Activated CD4-positive, alpha-beta T cell treated with anti-CD3 and anti-CD28 coated beads, Interleukin-2, amount 50 U/mL, for 1 hour (primary cell): ENCODE measurements around the gene COL27A1.

Experiments used
- DNase-seq: peaks from one replicate; pipeline ENCODE4 v3.0.0-alpha.2; 2020

The COL27A1 gene

DNA sequence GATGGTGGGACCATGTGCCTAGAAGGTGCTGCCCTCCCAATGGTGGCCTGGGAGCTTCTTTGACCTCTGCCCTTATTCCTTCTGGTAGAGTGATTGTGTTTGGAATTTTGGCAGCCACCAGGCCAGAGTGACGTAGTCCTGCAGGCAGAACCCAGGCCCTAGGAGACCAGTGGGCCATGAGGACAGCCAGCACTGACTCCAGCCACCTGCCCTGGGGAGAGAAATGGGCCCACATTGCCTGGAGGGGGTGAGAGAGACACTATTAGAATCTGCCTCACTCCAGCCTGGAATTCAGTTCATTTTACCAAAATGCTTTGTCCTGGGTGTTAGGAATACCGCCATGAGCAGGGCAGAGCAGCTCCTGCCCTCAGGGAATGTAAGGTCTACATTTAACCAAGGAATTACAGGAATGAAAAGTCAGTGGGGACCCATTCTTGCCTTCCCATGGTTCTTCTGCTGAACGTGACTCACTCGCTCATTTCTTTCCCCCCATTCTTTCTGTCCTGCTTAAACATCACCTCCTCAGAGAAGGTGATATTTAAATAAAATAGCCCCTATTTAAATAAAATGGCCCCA lies 5.5 kb upstream of the COL27A1 start:
- no peak for DNase-seq

DNA sequence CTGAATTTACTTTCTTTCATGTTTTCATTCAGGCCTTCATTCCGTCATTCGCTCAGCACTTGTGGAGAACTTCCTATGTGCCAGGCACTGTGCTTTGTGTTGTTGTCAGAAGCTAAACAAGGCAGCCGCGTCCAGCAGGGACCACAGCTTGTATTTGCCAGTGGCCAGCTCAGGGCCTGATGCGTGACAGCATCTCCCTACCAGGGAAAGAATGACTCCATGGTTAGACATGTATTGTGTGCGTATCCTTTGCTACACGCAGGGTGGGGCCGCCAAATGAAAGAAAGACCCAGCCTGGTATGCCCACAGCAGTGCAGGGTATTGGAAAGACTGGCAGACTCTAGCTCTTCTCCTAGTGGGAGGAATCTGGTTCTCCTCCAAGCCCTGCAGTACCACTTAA lies 4.7 kb upstream of the COL27A1 start:
- DNase-seq, result no peak

DNA sequence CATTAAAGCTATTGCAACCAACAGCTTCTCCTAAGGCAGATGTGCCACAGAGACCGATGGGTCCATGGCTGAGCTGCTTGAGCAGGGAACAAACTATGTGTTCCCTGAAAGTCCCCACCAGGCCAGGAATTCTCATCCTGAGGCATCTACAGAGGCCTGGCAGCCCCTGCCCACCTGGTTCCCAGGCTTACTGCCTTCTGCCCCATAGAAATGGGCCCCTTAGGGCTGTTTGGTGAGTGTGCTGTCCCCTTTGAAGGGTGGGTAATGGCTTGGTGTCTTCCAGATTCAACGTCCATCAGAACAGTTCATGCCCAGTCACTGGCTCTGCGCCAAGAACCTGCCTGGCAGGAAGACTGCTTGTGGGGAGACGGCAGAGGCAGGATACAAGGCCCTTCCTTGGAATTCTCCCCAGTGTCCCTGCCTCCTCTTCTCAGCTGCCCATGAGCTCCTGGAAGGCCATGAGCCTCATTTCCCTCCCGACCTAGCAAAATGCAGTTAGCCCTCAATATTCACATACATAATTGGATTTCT lies 3.8 kb upstream of the COL27A1 start:
- no peak for DNase-seq

DNA sequence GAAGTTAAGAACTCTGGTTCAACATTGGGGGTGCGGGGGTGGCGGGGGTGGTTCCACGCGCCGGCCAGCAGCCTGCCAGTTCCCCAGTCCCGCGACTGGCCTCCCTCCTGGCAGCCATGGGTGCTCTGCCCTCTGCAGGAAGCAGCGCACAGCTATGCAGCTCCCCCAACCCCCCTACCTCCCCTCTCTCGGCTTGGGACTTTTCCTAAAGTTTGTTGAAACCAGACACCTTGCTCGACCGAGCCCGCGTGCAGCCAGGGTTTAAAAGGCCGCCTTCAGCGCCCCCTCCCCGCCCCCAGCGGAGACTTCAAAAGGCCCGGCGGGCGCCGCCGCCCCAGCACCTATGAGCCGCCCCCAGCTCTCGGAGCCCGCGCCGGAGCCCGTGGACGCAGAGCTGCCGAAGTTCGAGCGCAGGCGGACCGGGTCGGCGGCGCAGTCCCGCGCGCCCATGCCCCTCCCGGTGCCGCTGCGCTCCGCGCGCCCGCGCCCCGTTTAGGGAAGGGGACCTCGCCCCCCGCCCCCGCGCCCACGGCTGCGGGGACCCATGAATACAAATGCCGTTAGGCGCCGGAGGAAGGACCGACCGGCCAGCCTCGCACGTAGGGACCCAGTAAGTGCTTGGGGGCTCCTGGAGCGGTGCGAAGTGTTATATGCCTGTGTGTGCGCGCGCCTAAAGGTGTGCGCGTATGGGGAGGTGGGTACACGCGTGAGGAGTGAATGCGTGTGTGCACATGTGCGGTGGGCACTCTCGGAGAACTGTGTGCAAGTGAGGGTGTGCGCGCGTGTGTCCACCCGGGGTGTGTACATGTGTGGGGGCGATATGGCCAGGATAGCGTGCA lies 1.4 kb upstream of the COL27A1 start:
- DNase-seq, result no peak

DNA sequence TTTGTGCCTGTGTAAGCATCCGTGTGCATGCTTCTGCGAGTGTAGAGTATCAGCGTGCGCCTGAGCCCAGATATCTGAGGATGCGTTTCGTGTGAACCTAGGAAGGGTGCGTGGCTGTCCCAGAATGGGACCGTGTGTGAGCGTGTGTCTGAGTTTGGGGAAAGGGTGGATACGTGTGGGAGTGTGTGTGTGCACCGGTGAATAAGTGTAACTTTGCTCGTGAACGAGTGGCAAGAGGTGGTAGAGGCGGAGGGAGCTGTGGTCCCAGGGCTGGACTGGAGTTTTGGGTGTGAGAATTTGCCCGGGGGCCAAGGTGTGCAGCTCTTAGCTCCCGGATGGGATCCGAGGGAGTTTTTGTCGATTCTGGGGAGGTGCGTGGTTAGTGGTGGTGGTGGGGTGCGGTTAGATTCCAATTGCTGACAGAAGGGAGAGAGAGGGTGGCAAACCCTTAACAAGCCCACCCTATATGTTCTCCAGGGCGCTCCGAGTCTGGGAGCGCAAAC lies 686 bp upstream of the COL27A1 start:
- DNase-seq, result no peak

DNA sequence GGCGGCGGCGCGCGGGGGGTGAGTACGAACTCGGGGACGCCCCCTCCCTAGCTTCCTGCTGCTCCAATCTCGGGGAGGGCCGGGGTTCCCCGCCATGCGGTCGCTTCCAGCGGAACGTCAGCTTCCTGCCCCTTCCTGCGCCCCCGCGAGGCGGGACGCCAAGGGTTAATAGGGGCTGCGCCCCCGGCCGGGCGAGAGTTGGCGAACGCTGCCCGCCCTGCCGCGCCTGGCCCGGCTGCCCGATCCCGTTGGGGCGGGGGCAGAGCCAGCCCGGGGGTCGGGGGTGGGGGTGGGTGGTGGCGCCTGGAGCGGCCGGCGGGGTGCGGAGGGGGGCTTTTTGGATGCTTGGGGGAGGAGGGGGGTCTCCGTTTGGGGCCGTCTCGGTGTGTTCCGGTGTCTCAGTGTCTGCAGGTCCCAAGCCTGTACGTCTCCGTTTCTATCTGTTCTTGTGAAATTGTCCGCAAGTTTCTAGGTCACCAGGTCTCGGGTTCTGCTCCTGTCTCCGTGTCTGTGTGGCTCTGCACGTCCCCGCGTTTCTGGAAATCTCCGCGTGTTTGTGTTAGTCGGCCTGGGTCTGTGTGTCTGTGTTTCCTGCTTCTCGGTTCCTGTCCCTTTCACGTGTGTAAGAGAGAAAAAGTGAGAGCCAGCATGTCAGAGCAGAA lies 789 bp downstream of the COL27A1 start:
- DNase-seq, result no peak

DNA sequence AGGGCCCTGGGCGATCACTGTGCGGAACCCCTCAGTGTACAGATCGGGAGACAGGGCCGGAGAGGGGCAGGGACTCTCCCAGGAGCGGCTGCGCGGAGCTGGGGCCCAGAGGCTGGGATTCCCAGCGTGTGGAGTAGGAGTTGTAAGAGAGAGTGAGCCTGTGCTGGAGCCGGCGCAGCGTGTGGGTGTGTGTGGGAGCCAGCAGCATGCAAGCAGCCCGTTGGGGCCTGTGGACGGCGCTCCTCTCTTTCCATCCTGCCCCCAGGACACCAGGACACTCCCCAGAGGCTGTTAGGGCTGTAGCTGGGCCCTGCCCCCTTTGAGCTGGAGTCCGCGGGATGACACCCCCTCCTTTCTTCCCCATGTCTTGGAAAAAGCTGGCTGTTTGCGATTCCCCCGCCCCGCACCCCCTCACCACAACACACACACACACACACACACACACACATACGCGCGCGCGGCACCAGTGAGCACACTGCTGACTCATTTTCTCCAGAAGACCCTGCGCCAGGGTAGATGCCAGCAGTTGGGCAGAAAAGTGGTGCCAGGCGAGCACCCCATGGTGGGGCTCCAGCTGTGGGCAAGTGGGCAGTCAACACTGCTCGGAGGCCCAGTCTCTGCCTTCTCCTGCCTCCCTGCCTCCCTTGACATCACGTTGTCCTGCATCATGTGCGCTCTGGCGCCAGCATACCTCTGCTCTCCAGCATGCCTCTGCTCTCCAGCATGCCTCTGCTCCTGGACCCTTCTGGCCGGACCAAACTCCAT lies 1.5 kb downstream of the COL27A1 start:
- DNase-seq, result no peak

DNA sequence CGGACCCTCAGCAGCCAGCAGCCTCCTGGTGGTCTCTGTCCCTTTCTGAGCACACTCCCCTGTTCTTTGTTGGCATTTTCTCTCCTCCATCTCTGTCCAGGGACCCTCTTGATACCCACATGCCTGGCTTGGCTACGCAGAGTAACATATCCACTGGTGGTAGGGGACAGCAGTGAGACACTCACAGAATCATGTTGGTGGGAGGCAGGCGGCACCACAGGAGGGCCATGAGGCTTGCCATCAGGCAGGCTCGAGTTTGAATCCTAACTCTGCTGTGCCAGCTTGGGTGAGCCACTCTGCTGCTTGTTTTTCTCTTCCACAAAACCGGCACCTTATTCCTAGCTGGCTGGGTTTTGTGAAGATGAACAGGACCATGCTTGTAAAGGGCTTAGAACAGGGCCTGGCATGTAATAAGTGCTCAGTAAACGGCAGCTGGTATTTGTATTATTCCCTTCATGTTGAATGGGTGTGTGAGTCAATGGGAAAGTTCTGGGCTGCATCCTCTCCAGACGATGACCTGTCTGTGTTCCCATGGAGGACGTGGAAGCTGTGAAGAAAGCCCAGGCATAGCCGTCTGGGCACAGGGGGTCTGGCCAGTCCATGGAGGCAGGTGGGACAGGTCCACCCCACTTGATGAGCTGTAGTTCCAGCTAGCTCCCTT lies 2.3 kb downstream of the COL27A1 start:
- DNase-seq, result no peak

DNA sequence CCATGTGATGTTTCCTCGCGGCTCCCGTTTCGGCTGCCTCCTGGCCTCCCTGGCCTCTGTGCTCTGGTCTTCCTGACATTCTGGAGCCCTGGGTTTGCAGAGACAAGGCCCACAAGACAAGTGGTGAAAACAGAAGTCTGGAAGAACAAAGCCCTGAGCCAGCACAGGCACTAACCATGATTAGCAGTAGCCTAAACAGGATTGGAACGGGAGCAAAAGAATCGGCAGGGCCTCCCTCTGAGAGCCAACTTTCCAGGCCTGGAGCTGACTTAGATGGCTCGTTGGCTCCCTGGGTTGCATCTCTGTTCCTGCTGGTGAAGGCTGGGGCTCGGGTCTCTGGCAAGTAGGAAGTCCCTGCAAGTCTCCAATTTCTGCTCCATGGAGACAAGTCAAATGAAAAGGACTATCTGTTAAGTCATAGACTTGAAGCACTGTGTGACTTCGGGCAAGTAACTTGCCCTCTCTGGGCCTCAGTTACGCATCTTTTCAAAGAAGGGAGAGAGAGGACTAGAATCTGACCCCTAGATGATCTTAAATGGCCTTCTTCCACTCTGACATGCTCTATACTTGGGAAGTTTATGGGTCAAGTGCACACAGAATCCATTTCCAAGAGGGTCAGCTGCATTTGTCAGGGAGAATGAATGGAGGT lies 3.3 kb downstream of the COL27A1 start:
- no peak for DNase-seq

DNA sequence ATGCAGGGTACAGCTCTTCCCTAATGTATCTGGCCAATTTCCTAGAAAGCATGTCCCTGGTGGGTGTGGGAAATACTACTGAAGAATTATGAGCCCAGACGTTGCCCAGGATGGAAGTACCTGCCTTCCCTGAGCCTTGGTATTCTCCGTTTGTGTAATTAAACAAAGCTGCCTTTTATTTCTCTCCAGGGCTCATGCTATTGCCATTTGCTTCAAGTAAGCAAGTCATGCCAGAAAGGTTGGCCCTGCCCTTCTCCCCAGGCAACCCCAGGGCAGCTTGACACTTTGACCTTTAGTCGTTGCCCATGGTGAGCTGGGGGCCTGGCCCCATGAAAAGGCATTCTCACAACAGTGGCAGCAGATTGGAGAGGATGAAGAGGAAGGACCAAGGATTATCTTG lies 4.4 kb downstream of the COL27A1 start:
- DNase-seq, result no peak

DNA sequence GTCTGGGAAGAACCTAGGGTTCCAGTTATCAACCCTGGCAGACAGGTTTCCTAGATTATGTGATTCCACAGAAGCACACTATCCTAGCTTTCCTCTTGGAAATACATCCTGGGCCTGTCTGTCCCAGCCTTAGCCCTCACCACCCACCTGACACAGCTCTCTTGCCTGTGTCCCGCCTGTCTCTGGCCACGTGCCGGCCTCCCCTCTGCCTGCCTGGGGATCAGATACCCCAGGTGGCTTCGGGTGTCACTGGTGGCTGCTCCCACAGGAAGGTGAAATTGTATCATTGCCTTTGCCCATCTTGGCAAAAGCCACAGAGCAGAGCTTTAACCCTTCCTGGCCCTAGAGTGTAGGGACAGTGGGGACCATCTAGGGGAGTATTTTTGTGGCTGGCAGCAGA lies 6.2 kb downstream of the COL27A1 start:
- DNase-seq, result no peak

DNA sequence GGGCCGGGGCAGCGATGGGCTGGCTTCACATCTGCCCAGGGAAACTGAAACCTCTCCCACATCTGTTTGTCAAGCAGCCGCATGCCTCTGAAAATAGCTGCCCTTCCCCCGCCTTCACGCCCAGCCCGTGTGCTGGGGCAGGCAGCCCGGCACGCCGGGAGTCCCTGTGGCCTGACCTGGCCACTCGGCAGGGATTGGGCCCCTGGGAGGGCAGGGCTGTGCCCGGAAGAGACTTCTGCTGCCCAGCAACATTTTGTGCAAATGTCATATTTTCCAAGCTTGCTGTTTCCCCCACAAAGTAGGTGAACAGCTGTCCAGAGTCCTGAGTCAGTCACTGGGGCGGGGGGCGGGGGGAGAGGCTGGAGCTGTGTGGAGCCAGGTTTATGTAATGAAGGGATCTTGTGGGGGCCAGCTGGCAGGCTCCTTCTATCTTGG lies 8.2 kb downstream of the COL27A1 start:
- DNase-seq, result no peak

DNA sequence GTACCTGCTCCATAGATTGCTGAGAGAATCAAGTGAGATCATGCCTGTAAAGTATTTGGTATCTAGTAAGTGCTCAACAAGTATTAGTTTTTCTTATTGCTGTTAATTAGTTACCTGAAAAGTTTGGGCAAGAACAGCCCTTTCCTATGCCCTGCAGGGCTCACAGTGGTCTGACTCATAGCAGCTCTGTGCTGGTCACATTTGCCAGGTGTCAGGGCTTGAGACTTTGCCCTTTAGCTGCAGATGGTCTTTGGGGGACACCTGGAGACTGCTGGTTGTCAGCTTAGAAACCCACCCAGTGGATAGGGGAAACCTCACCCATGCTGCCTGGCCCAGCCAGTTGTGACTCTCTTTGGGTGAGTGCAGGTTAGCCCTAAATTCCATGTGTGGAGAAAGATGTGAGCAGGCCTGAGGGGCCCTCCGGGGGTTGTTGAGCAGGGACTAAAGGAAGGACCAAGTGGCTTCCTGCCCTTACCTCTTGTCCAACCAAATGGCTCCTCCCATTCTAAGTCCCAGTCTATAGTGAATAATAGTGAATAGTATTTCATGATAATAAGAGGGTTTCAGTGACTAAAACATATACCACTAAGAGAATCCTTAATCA lies 9.0 kb downstream of the COL27A1 start:
- DNase-seq, result no peak

DNA sequence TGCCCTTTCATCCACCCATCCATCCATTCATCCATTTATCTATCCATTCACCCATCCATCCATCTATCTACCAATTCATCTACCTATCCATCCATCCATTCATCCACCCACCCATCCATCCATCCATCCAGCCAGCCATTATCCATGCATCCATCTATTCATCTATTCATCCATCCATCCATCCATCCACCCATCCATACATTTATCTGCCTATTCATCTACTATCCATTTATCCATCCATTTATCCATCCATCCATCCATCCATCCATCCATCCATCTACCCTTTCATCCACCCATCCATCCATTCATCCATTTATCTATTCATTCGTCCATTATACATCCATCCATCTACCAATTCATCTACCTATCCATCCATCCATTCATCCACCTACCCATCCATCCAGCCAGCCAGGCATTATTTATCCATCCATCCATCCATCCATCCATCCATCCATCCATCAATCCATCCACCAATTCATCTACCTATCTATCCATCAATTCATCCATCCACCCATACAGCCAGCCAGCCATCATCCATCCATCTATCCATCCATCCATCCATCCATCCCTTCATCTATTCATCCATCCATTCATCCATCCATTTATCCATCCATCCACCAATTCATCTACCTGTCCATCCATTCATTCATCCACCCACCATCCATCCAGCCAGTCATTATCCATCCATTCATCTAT lies 10.2 kb downstream of the COL27A1 start:
- no peak for DNase-seq

DNA sequence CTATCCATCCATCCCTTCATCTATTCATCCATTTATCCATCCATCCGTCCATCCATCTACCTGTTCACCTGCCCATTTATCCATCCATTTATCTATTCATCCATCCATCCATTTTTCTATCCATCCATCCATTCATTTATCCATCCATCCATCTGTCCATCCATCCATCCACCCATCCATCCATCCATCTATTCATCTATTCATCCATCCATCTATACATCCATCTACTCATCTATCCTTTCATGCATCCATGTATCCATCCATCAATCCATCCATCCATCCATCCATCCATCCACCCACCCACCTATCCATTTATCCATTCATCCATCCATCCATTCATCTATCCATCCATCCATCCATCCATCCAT lies 10.8 kb downstream of the COL27A1 start:
- DNase-seq, result no peak

DNA sequence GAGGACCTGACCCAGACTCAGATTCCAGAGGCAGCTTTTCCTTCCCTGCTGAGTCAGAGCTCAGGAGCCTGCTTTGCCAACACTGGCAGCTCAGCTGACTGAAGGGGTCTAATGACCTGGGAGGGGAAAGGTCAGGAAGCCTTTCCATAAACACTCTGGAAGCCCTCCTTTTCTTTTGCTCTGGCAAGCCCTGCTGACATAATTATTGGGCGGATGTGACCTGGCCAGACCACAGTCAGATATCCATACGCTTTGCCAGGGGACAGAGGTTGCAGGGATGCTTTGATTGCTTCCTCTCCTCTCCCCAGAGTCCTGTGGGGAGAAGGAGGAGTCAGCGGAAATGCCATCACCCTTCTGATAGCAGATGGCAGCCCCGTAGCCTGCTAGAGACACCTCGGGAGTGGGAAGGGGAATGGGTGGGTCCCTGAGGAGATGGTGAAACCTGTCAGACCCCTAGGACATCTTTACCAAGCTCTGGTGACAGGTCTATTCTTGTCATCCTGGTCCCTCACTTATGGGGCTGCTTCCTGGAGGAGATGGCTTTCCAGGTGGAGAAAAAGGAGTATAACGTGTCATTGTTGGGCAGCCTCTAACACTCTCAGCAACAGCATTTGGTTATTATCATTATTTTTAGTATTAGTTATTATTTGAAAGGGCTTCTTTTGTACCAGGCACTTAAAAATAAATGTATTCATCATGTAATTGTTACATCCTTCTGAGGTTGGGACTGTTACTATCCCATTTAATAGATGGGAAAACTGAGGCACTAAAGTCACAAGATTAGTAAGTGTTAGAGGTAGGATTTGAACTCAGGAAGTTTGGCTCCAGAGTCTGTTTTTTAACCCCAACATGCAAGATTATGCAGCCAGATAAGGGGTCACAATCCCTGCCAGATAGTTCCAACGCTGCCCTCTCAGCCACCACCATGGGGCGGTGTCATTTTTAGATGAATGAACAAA lies 11.6 kb downstream of the COL27A1 start:
- DNase-seq, result no peak

DNA sequence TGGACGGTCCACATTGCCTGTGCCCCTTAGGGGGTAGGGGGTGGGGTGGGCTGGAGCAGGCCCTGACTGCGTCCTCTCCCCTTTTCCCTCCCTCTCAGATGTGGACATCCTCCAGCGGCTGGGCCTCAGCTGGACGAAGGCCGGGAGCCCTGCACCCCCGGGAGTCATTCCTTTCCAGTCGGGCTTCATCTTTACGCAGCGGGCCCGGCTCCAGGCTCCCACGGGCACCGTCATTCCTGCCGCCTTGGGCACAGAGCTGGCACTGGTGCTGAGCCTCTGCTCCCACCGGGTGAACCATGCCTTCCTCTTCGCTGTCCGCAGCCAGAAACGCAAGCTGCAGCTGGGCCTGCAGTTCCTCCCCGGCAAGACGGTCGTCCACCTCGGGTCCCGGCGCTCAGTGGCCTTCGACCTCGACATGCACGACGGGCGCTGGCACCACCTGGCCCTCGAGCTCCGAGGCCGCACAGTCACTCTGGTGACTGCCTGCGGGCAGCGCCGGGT lies 12.3 kb downstream of the COL27A1 start:
- DNase-seq, result no peak

DNA sequence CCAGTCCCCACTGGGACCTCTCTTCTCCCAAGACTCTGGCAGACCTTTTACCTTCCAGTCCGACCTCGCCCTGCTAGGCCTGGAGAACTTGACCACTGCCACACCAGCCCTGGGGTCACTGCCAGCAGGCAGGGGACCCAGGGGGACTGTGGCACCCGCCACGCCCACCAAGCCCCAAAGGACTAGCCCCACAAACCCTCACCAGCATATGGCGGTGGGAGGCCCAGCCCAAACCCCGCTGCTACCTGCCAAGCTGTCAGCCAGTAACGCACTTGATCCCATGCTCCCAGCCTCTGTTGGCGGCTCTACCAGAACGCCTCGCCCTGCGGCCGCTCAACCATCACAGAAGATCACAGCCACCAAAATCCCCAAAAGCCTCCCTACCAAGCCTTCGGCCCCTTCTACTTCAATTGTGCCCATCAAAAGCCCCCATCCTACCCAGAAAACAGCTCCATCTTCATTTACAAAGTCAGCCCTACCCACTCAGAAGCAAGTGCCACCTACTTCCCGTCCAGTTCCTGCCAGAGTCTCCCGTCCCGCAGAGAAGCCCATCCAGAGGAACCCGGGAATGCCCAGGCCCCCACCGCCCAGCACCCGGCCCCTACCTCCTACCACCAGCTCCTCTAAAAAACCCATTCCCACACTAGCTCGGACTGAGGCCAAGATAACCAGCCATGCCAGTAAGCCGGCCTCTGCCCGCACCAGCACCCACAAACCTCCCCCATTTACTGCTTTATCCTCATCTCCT lies 13.1 kb downstream of the COL27A1 start:
- DNase-seq, result no peak
